LNCAP (cell line): ENCODE results near the gene MASP1.

Experiments
- CTCF ChIP-seq: fragments of 450-650 bp; IDR thresholded peaks from 2 replicates; pipeline ENCODE4 v1.5.1; 2017; ENCODE audit warnings: mild to moderate bottlenecking

Gene MASP1

GRCh38 chr3:187323091-187323490, 31.6 kb upstream of the MASP1 start:
- TF ChIP-seq CTCF, result no peak

GRCh38 chr3:187322291-187322690, 30.8 kb upstream of the MASP1 start:
- no peak for TF ChIP-seq CTCF

GRCh38 chr3:187321766-187322165, 30.2 kb upstream of the MASP1 start:
- no peak for TF ChIP-seq CTCF

- TF ChIP-seq CTCF, result peak; percentile 92
Observed at GRCh38 chr3:187319699-187320302, 28.3 kb upstream of the MASP1 start.

GRCh38 chr3:187318819-187319616, 27.5 kb upstream of the MASP1 start:
- peak; percentile 91 for TF ChIP-seq CTCF

- TF ChIP-seq CTCF, result no peak
Observed at GRCh38 chr3:187315872-187316271, 24.3 kb upstream of the MASP1 start.

- no peak for TF ChIP-seq CTCF
Observed at GRCh38 chr3:187314176-187314575, 22.6 kb upstream of the MASP1 start.
